Activated T-helper 1 cell treated with anti-CD3 and anti-CD28 coated beads, Interleukin-12 subunit alpha, Interleukin-12 subunit beta, Interleukin-2, Interleukin-4 antibody, amounts not matched to agents 30 ng/mL and 10 ng/mL and 1 ng/mL, durations not matched to agents 14 hours and 24 hours and 36 hours (primary cell): ENCODE results near the gene PCSK2. TPM values are rescaled to one million over a fixed set of nuclear protein-coding genes. Genes with fewer than 3 reads are reported as not detected.

Source experiments
- DNase-seq: peaks from one replicate; pipeline ENCODE4 v3.0.0; 2021; ENCODE audit warnings: low spot score
- H3K27ac Mint-ChIP-seq: one replicate; pipeline ENCODE4 v1.8.0; 2021; ENCODE audit warnings: mild to moderate bottlenecking, mixed read lengths
- H3K27me3 Mint-ChIP-seq: one replicate; pipeline ENCODE4 v1.8.0; 2022; ENCODE audit warnings: mild to moderate bottlenecking, moderate library complexity, mixed read lengths; ENCODE audit not compliant: insufficient read depth
- H3K36me3 Mint-ChIP-seq: one replicate; pipeline ENCODE4 v1.8.0; 2021; ENCODE audit warnings: low read depth, mixed read lengths
- H3K4me1 Mint-ChIP-seq: one replicate; pipeline ENCODE4 v1.8.0; 2021; ENCODE audit warnings: low read depth, mixed read lengths
- H3K4me3 Mint-ChIP-seq: one replicate; pipeline ENCODE4 v1.8.0; 2021; ENCODE audit warnings: mild to moderate bottlenecking, moderate library complexity, mixed read lengths
- H3K9me3 Mint-ChIP-seq: one replicate; pipeline ENCODE4 v1.8.0; 2021; ENCODE audit warnings: mixed read lengths
- intact Hi-C: fragments of 100-400 bp; cut with micrococcal nuclease; formaldehyde crosslinking; loops from one replicate; pipeline ENCODE4 v1.15.1; 2024
- total RNA-seq: library from RNA; stranded (reverse); gene quantifications from 2 replicates; pipeline ENCODE4 v1.2.3, GENCODE V29; 2022

The PCSK2 gene
- total RNA-seq, 1 donor from 2014 or later: not detected

DNA sequence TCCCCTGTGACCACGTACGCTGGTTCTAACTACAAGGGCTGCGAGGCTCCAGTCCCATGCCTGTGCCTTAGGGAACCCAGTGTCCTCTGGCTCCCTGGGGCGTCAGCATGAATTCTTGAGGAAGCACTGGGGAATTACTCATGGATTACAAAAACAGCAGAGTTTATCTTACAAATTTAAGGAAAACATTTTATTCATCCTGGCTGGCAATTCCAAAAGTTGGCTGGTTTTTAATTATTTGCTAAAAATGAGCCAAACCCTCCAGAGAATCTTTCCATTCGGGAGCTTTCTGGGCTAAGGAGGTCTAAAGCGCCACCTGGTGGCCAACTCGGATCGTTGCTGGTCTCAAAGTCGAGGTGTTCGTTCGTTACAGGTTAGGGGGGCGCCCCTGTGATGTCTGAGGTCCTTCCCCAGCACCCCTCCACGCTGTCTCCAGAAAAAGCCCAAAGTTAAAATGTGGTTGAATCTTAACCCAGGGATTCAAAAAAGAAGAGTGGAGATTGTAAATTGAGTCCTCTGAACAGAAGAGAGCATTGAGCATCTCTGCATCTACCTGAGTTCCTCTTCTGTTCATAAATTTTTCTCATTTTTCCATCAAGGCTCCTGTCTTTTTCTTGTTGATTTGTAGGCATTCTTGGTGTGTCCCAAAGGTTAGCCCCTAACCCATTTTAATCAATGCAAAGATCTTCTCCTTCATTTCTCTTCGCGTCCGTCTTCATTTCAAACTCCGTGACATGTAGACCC, 205.0 kb downstream of the PCSK2 start:
- Mint-ChIP-seq H3K9me3 (no peaks in the 10 kb centered on the region), H3K36me3 (no peaks in the 10 kb centered on the region), H3K27ac (no peak overlapping the region), H3K4me3 (no peak overlapping the region), H3K27me3 (peaks cover 12% of the 10 kb centered on the region), H3K4me1 (no peaks in the 10 kb centered on the region)
- intact Hi-C loops: loop anchor here (1.0 kb wide), 1 partner anchor 627 kb away; no protein-coding TSS in a partner anchor
- peak; percentile 24 for DNase-seq

DNA sequence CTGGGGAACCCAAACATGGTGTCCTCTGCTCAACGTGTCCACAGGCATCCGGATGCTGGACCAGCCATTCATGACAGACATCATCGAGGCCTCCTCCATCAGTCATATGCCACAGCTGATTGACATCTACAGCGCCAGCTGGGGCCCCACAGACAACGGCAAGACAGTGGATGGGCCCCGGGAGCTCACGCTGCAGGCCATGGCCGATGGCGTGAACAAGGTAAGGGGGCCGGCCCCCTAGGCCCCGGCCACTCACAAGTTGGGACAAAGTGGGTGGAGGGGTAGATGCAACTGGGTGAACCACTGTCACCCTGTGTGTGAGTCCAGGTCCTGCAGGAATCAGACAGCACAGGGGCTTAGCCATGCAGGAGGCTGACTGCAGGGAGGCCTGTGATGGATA, 209.8 kb downstream of the PCSK2 start:
- Mint-ChIP-seq H3K4me1 (no peaks in the 10 kb centered on the region), H3K27ac (no peak overlapping the region), H3K4me3 (no peak overlapping the region), H3K27me3 (peaks cover 6% of the 10 kb centered on the region), H3K9me3 (no peaks in the 10 kb centered on the region), H3K36me3 (no peaks in the 10 kb centered on the region)
- DNase-seq: no peak
- intact Hi-C loops: no loop called here

DNA sequence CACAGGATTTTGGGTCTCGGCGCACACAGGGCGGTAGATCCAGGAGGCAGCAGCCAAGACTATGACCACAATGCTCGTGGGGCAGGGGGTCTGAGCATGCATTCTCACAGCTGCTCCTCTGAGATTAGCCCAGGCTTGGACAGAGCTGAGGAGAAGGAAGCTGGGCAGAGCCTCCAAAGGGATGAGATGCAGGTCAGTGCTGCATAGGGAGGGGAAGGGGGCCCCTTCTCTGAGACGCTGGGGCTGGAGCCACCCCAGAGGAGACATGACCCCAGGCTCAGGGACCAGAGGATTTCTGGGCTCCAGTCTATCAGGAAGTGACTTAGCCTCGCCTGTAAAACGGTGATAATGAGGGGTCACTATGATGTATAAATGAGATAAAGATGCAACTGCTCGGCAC, 210.4 kb downstream of the PCSK2 start:
- no peaks in the 10 kb centered on the region for H3K9me3 Mint-ChIP-seq
- peaks cover 4% of the 10 kb centered on the region for H3K27me3 Mint-ChIP-seq
- no peak for DNase-seq
- no peaks in the 10 kb centered on the region for H3K4me1 Mint-ChIP-seq
- H3K27ac Mint-ChIP-seq: no peak overlapping the region
- H3K4me3 Mint-ChIP-seq: no peak overlapping the region
- H3K36me3 Mint-ChIP-seq: no peaks in the 10 kb centered on the region
- intact Hi-C loops: no loop called here

- H3K27ac Mint-ChIP-seq: no peak overlapping the region
- H3K36me3 Mint-ChIP-seq: no peaks in the 10 kb centered on the region
- H3K9me3 Mint-ChIP-seq: no peaks in the 10 kb centered on the region
- H3K27me3 Mint-ChIP-seq: peaks cover 2% of the 10 kb centered on the region
- H3K4me3 Mint-ChIP-seq: no peak overlapping the region
- DNase-seq: no peak
- H3K4me1 Mint-ChIP-seq: no peaks in the 10 kb centered on the region
- intact Hi-C loops: no loop called here
Measured at GRCh38 chr20:17438436-17439039, 211.7 kb downstream of the PCSK2 start.

DNA sequence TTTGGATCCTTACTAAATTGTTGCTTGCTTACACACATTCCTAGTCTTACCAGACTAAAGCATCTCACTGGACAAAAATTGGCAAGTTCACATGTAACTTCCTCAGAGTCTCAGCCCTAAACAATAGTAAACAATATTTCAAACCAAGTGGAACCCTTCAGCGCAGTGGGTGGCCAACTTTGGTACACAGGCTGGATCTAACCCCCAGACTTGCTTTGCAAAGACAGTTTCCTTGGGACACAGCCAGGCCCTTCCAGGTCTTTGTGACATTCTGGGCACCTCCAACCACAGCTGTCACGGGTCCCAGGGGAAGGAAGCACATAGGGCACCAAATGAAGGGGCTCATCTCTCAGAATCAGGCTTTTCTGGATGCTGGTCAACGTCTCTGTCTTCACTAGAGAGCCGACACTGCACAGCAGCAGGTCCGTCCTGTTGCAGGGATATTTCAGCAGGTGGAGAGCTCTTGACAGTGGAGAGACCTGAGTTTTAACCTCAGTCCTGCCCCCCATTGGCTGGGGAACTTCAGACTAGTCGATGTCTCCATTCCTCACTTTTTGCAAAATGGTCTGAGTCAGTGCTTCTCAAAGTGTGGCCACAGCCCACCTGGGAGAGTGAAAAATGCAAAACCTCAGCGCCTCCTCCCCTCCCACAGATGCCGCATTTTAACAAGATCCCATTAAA, 212.9 kb downstream of the PCSK2 start:
- H3K27me3 Mint-ChIP-seq: peaks cover 5% of the 10 kb centered on the region
- H3K36me3 Mint-ChIP-seq: no peaks in the 10 kb centered on the region
- no peak overlapping the region for H3K27ac Mint-ChIP-seq
- no peak overlapping the region for H3K4me3 Mint-ChIP-seq
- no peak for DNase-seq
- no peaks in the 10 kb centered on the region for H3K4me1 Mint-ChIP-seq
- no peaks in the 10 kb centered on the region for H3K9me3 Mint-ChIP-seq
- intact Hi-C loops: no loop called here

DNA sequence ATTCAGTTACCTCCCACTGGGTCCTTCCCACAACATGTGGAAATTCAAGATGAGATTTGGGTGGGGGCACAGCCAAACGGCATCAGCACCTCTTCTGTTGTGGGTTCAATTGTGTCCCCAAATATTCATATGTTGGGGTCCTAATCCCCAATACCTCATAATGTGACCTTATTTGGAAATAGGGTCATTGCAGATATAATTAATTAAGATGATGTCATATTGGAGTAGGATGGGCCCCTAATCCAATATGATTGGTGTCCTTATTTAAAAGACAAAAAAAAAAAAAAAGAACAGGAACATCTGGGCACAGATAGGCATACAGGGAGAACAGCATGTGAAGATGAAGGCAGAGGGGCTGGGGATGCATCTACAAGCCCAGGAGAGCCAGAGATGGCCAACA, 214.9 kb downstream of the PCSK2 start:
- Mint-ChIP-seq H3K9me3 (no peaks in the 10 kb centered on the region), H3K4me3 (no peak overlapping the region), H3K4me1 (no peaks in the 10 kb centered on the region), H3K27me3 (peaks cover 7% of the 10 kb centered on the region), H3K27ac (no peak overlapping the region), H3K36me3 (no peaks in the 10 kb centered on the region)
- intact Hi-C loops: no loop called here
- no peak for DNase-seq

- H3K4me3 Mint-ChIP-seq: no peak overlapping the region
- intact Hi-C loops: no loop called here
- no peak for DNase-seq
Measured at GRCh38 chr20:17442588-17442987, 215.7 kb downstream of the PCSK2 start.

DNA sequence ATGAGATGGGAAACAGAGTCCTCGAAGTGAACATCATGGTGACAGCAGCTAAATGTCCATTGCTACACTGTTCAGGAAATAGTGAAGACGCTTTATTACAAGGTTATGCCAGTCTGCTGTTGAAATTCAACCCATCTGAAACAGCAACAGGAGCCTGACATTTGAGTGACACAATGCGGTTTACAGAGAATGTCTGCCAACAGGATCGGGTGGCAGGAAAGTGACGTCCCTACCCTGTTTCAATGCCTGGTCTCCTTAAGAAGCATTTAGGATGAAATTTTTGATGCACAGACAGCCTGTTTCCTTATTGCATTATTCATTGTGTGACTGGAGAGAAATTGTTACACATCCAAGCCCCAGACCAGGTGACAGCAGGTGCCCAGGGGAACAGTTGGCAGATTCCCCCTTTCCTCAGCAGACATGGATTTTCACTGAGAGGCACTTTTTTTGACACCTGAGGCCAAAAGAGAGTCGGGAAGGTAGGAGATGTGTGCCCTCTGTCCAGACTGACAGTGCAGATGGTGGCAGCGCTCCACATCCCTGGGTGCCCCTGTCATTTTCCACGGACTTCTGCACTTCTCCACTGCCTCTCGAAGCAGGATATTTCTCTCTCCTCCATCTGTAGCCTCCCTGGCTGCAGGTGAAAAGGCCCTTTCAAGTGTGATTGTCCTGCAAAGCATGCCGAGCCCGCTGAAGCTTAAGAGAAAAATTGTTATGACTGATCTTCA, 216.5 kb downstream of the PCSK2 start:
- Mint-ChIP-seq H3K4me3 (no peak overlapping the region), H3K27me3 (peaks cover 7% of the 10 kb centered on the region), H3K9me3 (no peaks in the 10 kb centered on the region), H3K4me1 (no peaks in the 10 kb centered on the region), H3K27ac (no peak overlapping the region), H3K36me3 (no peaks in the 10 kb centered on the region)
- DNase-seq: no peak
- intact Hi-C loops: no loop called here

More at GRCh38 chr20:17442588-17442987, 215.7 kb downstream of the PCSK2 start:
- no peaks in the 10 kb centered on the region for H3K4me1 Mint-ChIP-seq
- H3K36me3 Mint-ChIP-seq: no peaks in the 10 kb centered on the region
- no peak overlapping the region for H3K27ac Mint-ChIP-seq
- no peaks in the 10 kb centered on the region for H3K9me3 Mint-ChIP-seq
- H3K27me3 Mint-ChIP-seq: peaks cover 7% of the 10 kb centered on the region

DNA sequence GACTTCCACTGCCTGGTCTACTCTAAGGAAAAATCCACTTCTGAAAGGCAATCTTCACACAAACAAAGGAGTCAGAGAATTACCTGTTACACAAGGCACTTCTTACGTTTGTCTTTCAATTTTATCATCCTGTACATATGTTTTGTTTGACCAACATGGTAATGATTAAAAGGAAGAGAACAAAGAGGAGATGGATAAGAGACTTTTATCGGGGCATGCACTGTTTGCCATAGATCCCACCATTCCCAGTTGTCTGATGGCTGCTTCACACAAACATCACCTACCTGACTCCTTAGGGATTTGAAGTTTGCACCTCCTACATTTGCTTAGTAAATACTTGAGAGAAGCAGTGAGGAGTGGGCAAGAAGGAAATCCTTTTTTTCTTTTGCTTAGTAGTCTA, 217.3 kb downstream of the PCSK2 start:
- no peaks in the 10 kb centered on the region for H3K4me1 Mint-ChIP-seq
- no peak overlapping the region for H3K27ac Mint-ChIP-seq
- no peaks in the 10 kb centered on the region for H3K36me3 Mint-ChIP-seq
- no peak for DNase-seq
- H3K9me3 Mint-ChIP-seq: no peaks in the 10 kb centered on the region
- peaks cover 7% of the 10 kb centered on the region for H3K27me3 Mint-ChIP-seq
- intact Hi-C loops: no loop called here
- H3K4me3 Mint-ChIP-seq: no peak overlapping the region

- intact Hi-C loops: no loop called here
- no peak overlapping the region for H3K4me3 Mint-ChIP-seq
- no peaks in the 10 kb centered on the region for H3K4me1 Mint-ChIP-seq
- H3K27me3 Mint-ChIP-seq: peaks cover 7% of the 10 kb centered on the region
- no peaks in the 10 kb centered on the region for H3K36me3 Mint-ChIP-seq
- no peak for DNase-seq
- H3K9me3 Mint-ChIP-seq: no peaks in the 10 kb centered on the region
- no peak overlapping the region for H3K27ac Mint-ChIP-seq
Measured at GRCh38 chr20:17445543-17445942, 218.7 kb downstream of the PCSK2 start.

- H3K4me1 Mint-ChIP-seq: no peaks in the 10 kb centered on the region
- intact Hi-C loops: no loop called here
- peaks cover 7% of the 10 kb centered on the region for H3K27me3 Mint-ChIP-seq
- no peak for DNase-seq
- no peak overlapping the region for H3K4me3 Mint-ChIP-seq
- no peaks in the 10 kb centered on the region for H3K36me3 Mint-ChIP-seq
- no peak overlapping the region for H3K27ac Mint-ChIP-seq
- no peaks in the 10 kb centered on the region for H3K9me3 Mint-ChIP-seq
Measured at GRCh38 chr20:17446171-17446570, 219.3 kb downstream of the PCSK2 start.

DNA sequence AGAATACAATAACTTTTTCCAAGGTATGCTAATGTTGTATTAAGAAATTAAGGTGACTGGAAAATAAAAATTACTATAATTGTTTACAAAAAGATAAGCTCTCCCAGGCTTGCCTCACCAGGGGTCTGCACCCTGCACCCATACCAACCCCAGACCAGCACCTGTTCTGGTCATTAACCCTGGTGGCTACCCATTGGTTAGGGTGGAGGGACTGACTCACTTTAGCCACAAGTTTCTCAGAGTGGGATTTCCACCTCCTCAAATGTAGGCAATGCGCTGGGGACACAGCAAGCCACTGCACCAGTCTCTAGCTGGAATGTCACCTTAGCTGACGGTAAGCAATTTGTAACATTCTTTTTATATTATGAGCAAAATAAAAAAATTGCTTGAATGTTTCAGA, 221.2 kb downstream of the PCSK2 start:
- no peak overlapping the region for H3K4me3 Mint-ChIP-seq
- intact Hi-C loops: no loop called here
- H3K27ac Mint-ChIP-seq: no peak overlapping the region
- no peaks in the 10 kb centered on the region for H3K9me3 Mint-ChIP-seq
- H3K27me3 Mint-ChIP-seq: peaks cover 14% of the 10 kb centered on the region
- no peak for DNase-seq
- no peaks in the 10 kb centered on the region for H3K4me1 Mint-ChIP-seq
- H3K36me3 Mint-ChIP-seq: no peaks in the 10 kb centered on the region

- intact Hi-C loops: no loop called here
- Mint-ChIP-seq H3K27me3 (peaks cover 12% of the 10 kb centered on the region), H3K4me3 (no peak overlapping the region), H3K4me1 (no peaks in the 10 kb centered on the region), H3K27ac (no peak overlapping the region), H3K36me3 (no peaks in the 10 kb centered on the region), H3K9me3 (no peaks in the 10 kb centered on the region)
- no peak for DNase-seq
Measured at GRCh38 chr20:17449031-17449430, 222.2 kb downstream of the PCSK2 start.
